Breast epithelium (tissue), 4 donors: ENCODE measurements around the gene RAPGEF4. TPM values are rescaled to one million over a fixed set of nuclear protein-coding genes. Genes with fewer than 3 reads are reported as not detected.

Experiments
- DNase-seq, 2 donors: peaks; one replicate each; pipeline ENCODE4 v3.0.0-alpha.2; 2019; ENCODE audit warnings: low spot score in 2 of 2
- H3K27ac ChIP-seq, 2 donors: fragments of 200-600 bp; sonication (generic) in 1 of 2; one replicate each; pipeline ENCODE4 v1.5.1; 2016 to 2019; ENCODE audit warnings: mild to moderate bottlenecking in 1 of 2
- H3K27me3 ChIP-seq, 2 donors: fragments of 200-600 bp; sonication (generic) in 1 of 2; one replicate each; pipeline versions ENCODE4 v1.5.1 to v1.6.0; 2017 to 2019; ENCODE audit warnings: control low read depth in 1 of 2, mild to moderate bottlenecking in 1 of 2
- H3K36me3 ChIP-seq: fragments of 200-600 bp; one replicate; pipeline ENCODE4 v1.5.1; 2019
- H3K4me1 ChIP-seq, 2 donors: fragments of 200-600 bp; sonication (generic); one replicate each; pipeline ENCODE4 v1.5.1; 2016 to 2019; ENCODE audit warnings: control low read depth in 1 of 2
- H3K4me3 ChIP-seq, 3 donors: fragments of 200-600 bp; sonication (generic); 1 replicate in 2 of 3; 2 replicates in 1 of 3; pipeline ENCODE4 v1.5.1; 2016 to 2019; ENCODE audit warnings: mild to moderate bottlenecking in 3 of 3, moderate library complexity in 2 of 3
- H3K9me3 ChIP-seq, 2 donors: fragments of 200-600 bp; sonication (generic) in 1 of 2; one replicate each; pipeline ENCODE4 v1.5.1; 2016 to 2019; ENCODE audit warnings: control low read depth in 1 of 2
- POLR2A ChIP-seq: fragments of 450-650 bp; IDR thresholded peaks from one replicate; pipeline ENCODE4 v1.6.1; 2016; ENCODE audit warnings: antibody characterized with exemption, mild to moderate bottlenecking, moderate library complexity
- POLR2AphosphoS5 ChIP-seq, 3 donors: sonication (generic); formaldehyde crosslinking; IDR thresholded peaks; one replicate each; pipeline ENCODE4 v1.6.1; 2017; ENCODE audit warnings: antibody characterized with exemption in 3 of 3
- intact Hi-C: fragments of 100-400 bp; cut with DNase I; formaldehyde crosslinking; loops from one replicate; pipeline ENCODE4 v1.15.1; 2023; ENCODE audit warnings: low total_unique reads
- total RNA-seq, 3 donors: library from RNA; depleted of rRNA; stranded (reverse); fragments of >200 nt; gene quantifications; one replicate each; pipeline ENCODE4 v1.1.0, GENCODE V29; 2016
- TF ChIP-seq, protein P1 (sequence below), 3 donors: fragments of 450-650 bp; IDR thresholded peaks; one replicate each; pipeline ENCODE4 v1.5.1; 2016 to 2017; ENCODE audit warnings: antibody characterized with exemption in 3 of 3, mild to moderate bottlenecking in 3 of 3, moderate library complexity in 3 of 3

The RAPGEF4 gene
- total RNA-seq, 3 donors from 2014 or later: 7.7 to 12.8 (median 11.6) TPM

DNA sequence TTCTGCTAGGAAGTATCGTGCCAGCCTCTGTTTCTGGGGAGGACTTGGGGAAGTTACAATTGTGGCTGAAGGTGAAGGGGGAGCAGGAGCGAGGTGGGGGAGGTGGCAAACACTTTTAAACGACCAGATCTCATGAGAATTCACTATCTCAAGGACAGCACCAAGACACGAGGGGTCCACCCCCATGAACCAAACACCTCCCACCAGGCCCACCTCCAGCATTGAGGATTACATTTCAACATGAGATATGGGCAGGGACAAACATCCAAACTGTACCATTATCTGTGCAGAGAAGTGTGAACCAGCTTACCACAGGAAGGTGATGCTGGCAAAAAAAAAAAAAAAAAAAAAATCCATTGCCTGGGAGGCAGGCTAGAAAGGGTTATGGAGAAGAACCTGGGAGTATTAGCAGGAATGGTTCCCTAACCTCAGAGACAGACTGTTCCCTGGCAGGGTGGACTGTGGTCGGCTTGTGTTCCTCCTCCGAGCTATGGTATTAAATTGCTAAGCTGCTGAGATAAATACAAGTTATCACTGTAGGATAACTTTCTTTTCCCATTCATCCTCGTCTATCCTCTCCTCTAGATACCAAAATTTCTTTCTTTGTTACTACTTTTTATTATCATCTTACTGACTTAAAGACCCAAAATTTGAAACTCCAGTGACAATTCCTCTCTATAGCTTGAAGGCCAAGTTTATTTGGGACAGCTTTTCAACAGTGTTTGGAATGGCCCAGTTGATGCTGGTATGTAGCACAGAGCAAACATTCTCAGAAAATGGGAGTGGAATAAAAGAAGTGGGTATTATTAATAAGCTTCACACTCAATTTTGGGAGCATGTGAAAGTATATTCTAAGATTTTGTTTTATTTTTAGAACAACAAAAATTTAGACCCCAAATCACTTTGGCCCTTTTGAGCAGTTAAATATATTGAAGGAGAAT is 266.3 kb downstream of the RAPGEF4 start:
- intact Hi-C loops: no loop called here
- Histone ChIP-seq H3K4me3 (no peak overlapping the region), H3K36me3 (no peaks in the 10 kb centered on the region), H3K9me3 (no peaks in the 10 kb centered on the region), H3K4me1 (peaks cover 0 to 4% of the 10 kb centered on the region in 2 donors), H3K27ac (peak overlapping the region; percentile 3 to 66), H3K27me3 (no peaks in the 10 kb centered on the region)
- DNase-seq: peak in 1 of 2 donors; percentile 59
- TF ChIP-seq POLR2AphosphoS5 (IDR thresholded peaks at IDR 0.05) (peak in 1 of 3 donors; percentile 19), POLR2A (no peak)
- TF ChIP-seq, protein P1, sequence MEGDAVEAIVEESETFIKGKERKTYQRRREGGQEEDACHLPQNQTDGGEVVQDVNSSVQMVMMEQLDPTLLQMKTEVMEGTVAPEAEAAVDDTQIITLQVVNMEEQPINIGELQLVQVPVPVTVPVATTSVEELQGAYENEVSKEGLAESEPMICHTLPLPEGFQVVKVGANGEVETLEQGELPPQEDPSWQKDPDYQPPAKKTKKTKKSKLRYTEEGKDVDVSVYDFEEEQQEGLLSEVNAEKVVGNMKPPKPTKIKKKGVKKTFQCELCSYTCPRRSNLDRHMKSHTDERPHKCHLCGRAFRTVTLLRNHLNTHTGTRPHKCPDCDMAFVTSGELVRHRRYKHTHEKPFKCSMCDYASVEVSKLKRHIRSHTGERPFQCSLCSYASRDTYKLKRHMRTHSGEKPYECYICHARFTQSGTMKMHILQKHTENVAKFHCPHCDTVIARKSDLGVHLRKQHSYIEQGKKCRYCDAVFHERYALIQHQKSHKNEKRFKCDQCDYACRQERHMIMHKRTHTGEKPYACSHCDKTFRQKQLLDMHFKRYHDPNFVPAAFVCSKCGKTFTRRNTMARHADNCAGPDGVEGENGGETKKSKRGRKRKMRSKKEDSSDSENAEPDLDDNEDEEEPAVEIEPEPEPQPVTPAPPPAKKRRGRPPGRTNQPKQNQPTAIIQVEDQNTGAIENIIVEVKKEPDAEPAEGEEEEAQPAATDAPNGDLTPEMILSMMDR (IDR thresholded peaks at IDR 0.05): no peak

DNA sequence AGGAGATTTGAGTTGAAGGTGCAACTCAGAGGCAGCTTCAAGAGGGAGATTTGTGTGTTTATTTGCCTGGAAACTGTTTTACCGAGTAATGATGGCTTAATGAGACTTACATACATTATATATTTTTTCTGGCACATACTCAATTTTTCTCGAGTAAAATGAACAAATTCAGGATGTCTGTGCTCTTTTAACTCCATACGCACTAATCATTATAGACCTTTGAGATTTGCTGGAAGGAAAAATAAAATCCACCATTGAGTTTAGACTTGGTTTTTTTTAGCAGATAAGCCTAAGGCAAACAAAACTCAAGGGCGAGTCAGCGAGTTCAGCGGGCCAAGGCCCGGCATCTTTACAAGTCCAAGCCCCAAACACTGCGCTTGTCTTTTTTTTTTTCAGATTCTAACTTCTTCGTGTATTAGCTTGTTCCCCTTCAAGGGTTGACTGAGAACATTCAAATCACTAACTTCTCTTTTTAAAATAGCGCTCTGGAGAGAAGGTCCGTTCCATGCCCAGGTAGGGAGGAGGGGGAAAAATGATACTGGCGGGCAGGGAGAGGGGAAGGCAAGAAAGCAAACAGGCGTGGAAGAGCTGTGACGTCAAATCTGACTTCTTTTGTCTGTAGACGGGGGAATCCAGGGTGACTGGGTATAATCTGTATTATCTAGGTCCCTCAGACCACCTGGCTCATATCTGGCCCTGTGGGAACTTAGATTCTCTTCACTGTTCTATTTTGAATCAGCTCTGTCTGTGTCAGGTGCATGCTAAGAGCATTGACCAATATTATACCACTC is 267.3 kb downstream of the RAPGEF4 start:
- Histone ChIP-seq H3K9me3 (no peaks in the 10 kb centered on the region), H3K27ac (peak overlapping the region; percentile 68 to 70), H3K36me3 (no peaks in the 10 kb centered on the region), H3K27me3 (no peaks in the 10 kb centered on the region), H3K4me3 (no peak overlapping the region), H3K4me1 (peaks cover 0 to 4% of the 10 kb centered on the region in 2 donors)
- DNase-seq: no peak
- TF ChIP-seq, protein P1 (IDR thresholded peaks at IDR 0.05): no peak
- TF ChIP-seq POLR2A (no peak), POLR2AphosphoS5 (IDR thresholded peaks at IDR 0.05) (no peak)
- intact Hi-C loops: no loop called here

DNA sequence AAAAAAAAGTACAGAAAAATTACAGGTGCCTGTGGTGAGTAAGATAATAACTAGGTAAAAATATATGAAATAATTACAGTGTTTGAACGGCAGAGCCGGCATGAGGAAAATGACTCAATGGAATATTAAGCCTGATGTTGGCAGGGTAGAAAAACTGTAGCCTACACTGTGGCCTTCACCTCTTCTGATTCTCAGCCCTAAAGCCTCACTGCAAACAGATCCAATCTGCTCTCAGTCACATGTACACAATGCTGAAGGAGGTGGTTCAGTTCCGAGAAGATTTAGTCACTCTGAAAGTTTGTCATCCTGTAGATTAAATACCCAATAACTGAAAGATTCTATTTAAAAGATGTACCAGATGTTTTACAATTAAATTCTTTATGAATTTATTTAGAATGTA is 273.1 kb downstream of the RAPGEF4 start:
- intact Hi-C loops: no loop called here

GRCh38 chr2:173010233-173010632 is 274.6 kb downstream of the RAPGEF4 start:
- TF ChIP-seq, protein P1 (IDR thresholded peaks at IDR 0.05): no peak
- no peak for TF ChIP-seq POLR2A
- TF ChIP-seq POLR2AphosphoS5 (IDR thresholded peaks at IDR 0.05): no peak
- Histone ChIP-seq H3K27me3 (no peaks in the 10 kb centered on the region), H3K9me3 (no peaks in the 10 kb centered on the region), H3K4me3 (no peak overlapping the region), H3K27ac (no peak overlapping the region), H3K4me1 (no peaks in the 10 kb centered on the region), H3K36me3 (no peaks in the 10 kb centered on the region)
- no peak for DNase-seq
- intact Hi-C loops: no loop called here

More for the DNA sequence above, 273.1 kb downstream of the RAPGEF4 start:
- no peaks in the 10 kb centered on the region for H3K27me3 ChIP-seq
- H3K36me3 ChIP-seq: no peaks in the 10 kb centered on the region
- no peak overlapping the region for H3K27ac ChIP-seq
- H3K9me3 ChIP-seq: no peaks in the 10 kb centered on the region
- no peaks in the 10 kb centered on the region for H3K4me1 ChIP-seq
- no peak overlapping the region for H3K4me3 ChIP-seq
- no peak for TF ChIP-seq POLR2AphosphoS5 (IDR thresholded peaks at IDR 0.05)
- TF ChIP-seq, protein P1 (IDR thresholded peaks at IDR 0.05): no peak
- no peak for TF ChIP-seq POLR2A
- no peak for DNase-seq

DNA sequence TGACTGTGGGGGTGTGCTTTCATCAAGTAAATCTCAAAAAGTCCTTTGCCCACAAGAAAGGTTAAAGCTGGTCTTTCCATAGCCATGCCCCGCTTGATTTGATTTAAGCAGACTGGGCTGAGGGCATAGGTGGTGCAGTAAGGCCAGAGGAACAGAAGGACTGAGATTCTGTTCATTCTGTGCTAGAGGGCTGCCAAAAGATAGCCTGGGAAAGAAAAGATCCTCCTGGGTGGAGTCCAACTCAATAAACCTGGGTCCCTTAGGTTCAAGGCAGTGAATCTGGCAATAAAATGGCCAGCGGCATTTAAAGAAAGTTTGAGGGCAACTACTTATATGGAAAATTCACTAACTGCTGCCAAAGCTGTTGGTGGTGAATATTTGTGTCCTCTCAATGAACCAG is 280.8 kb downstream of the RAPGEF4 start:
- Histone ChIP-seq H3K4me3 (no peak overlapping the region), H3K9me3 (no peaks in the 10 kb centered on the region), H3K27ac (no peak overlapping the region), H3K4me1 (no peaks in the 10 kb centered on the region), H3K27me3 (no peaks in the 10 kb centered on the region), H3K36me3 (no peaks in the 10 kb centered on the region)
- intact Hi-C loops: no loop called here
- TF ChIP-seq POLR2AphosphoS5 (IDR thresholded peaks at IDR 0.05) (no peak), POLR2A (no peak)
- TF ChIP-seq, protein P1 (IDR thresholded peaks at IDR 0.05): no peak
- DNase-seq: no peak
